Measurements from ENCODE around the gene ADSS1.

ADSS1 gene

GRCh38 chr14:104753528-104754212 is 29.6 kb downstream of the ADSS1 start:
- Histone ChIP-seq H3K79me2 (ENCODE audit: insufficient read depth, low read length) (peaks cover 57% of the 10 kb centered on the region), H3K36me3 (ENCODE audit: insufficient read depth, low read length) (peaks cover 23% of the 10 kb centered on the region; the same call in 1 of the 2 replicates), H3K4me2 (ENCODE audit: low read depth, low read length, poor library complexity, severe bottlenecking) (peak overlapping the region; percentile 99), H2AFZ (ENCODE audit: low read length) (no peak overlapping the region), H3K9me2 (replicated peaks; ENCODE audit: low read depth, low read length) (no peaks in the 10 kb centered on the region), H3K4me3 (ENCODE audit: low read length, poor library complexity, severe bottlenecking) (peak overlapping the region; percentile 88), H3K9ac (ENCODE audit: low read depth, low read length, poor library complexity, severe bottlenecking) (peak overlapping the region; percentile 95), H3K27me3 (ENCODE audit: insufficient read depth, low read length, poor library complexity, severe bottlenecking) (no peaks in the 10 kb centered on the region), H3K4me1 (ENCODE audit: insufficient read depth, low read length, poor library complexity, severe bottlenecking) (peaks cover 48% of the 10 kb centered on the region), H4K20me1 (ENCODE audit: insufficient read depth, low read length, poor library complexity, severe bottlenecking) (peaks cover 47% of the 10 kb centered on the region), H3F3A (ENCODE audit: low read depth) (no peaks in the 10 kb centered on the region), H3K9me3 (ENCODE audit: insufficient read depth, low read depth, low read length) (no peaks in the 10 kb centered on the region)
- no peak for TF ChIP-seq EZH2phosphoT487 (IDR thresholded peaks at IDR 0.05; ENCODE audit: borderline replicate concordance)
- TF ChIP-seq CTCF (conservative IDR thresholded peaks at IDR 0.05; ENCODE audit: low read length), result no peak

- no peaks in the 10 kb centered on the region for H3K27me3 ChIP-seq (ENCODE audit: insufficient read depth, low read length, poor library complexity, severe bottlenecking)
- peak overlapping the region; percentile 88 for H3K4me3 ChIP-seq (ENCODE audit: low read length, poor library complexity, severe bottlenecking)
- no peaks in the 10 kb centered on the region for H3F3A ChIP-seq (ENCODE audit: low read depth)
- H3K9me2 ChIP-seq (replicated peaks; ENCODE audit: low read depth, low read length), result no peaks in the 10 kb centered on the region
- H3K4me1 ChIP-seq (ENCODE audit: insufficient read depth, low read length, poor library complexity, severe bottlenecking), result peaks cover 48% of the 10 kb centered on the region
- no peak overlapping the region for H2AFZ ChIP-seq (ENCODE audit: low read length)
- H3K9me3 ChIP-seq (ENCODE audit: insufficient read depth, low read depth, low read length), result no peaks in the 10 kb centered on the region
- peaks cover 30% of the 10 kb centered on the region; the same call in 1 of the 2 replicates for H3K36me3 ChIP-seq (ENCODE audit: insufficient read depth, low read length)
- H3K9ac ChIP-seq (ENCODE audit: low read depth, low read length, poor library complexity, severe bottlenecking), result peak overlapping the region; percentile 95
- TF ChIP-seq EZH2phosphoT487 (IDR thresholded peaks at IDR 0.05; ENCODE audit: borderline replicate concordance) (no peak), CTCF (conservative IDR thresholded peaks at IDR 0.05; ENCODE audit: low read length) (no peak)
- H4K20me1 ChIP-seq (ENCODE audit: insufficient read depth, low read length, poor library complexity, severe bottlenecking), result peaks cover 47% of the 10 kb centered on the region
- peak overlapping the region; percentile 99 for H3K4me2 ChIP-seq (ENCODE audit: low read depth, low read length, poor library complexity, severe bottlenecking)
- H3K79me2 ChIP-seq (ENCODE audit: insufficient read depth, low read length), result peaks cover 63% of the 10 kb centered on the region
These were observed 30.3 kb downstream of the ADSS1 start for GRCh38 chr14:104754213-104754851.

- TF ChIP-seq EZH2phosphoT487 (IDR thresholded peaks at IDR 0.05; ENCODE audit: borderline replicate concordance) (no peak), CTCF (conservative IDR thresholded peaks at IDR 0.05; ENCODE audit: low read length) (no peak)
- Histone ChIP-seq H3K9me2 (replicated peaks; ENCODE audit: low read depth, low read length) (no peaks in the 10 kb centered on the region), H3K79me2 (ENCODE audit: insufficient read depth, low read length) (peaks cover 70% of the 10 kb centered on the region), H3K36me3 (ENCODE audit: insufficient read depth, low read length) (peaks cover 40% of the 10 kb centered on the region; the same call in 1 of the 2 replicates), H3K9ac (ENCODE audit: low read depth, low read length, poor library complexity, severe bottlenecking) (peak overlapping the region; percentile 95), H3K4me1 (ENCODE audit: insufficient read depth, low read length, poor library complexity, severe bottlenecking) (peaks cover 48% of the 10 kb centered on the region), H3K4me2 (ENCODE audit: low read depth, low read length, poor library complexity, severe bottlenecking) (peak overlapping the region; percentile 99), H3K4me3 (ENCODE audit: low read length, poor library complexity, severe bottlenecking) (peak overlapping the region; percentile 88), H4K20me1 (ENCODE audit: insufficient read depth, low read length, poor library complexity, severe bottlenecking) (peaks cover 47% of the 10 kb centered on the region), H3F3A (ENCODE audit: low read depth) (no peaks in the 10 kb centered on the region), H2AFZ (ENCODE audit: low read length) (no peak overlapping the region), H3K27me3 (ENCODE audit: insufficient read depth, low read length, poor library complexity, severe bottlenecking) (no peaks in the 10 kb centered on the region), H3K9me3 (ENCODE audit: insufficient read depth, low read depth, low read length) (no peaks in the 10 kb centered on the region)
These were observed 31.6 kb downstream of the ADSS1 start for GRCh38 chr14:104755621-104756020.

Measured in Loucy (cell line).